Thyroid gland (tissue), 4 donors: ENCODE data around the gene DNAJC3.

Experiments used
- POLR2A ChIP-seq, 2 donors: fragments of 450-650 bp; IDR thresholded peaks; one replicate each; pipeline ENCODE4 v1.6.1; 2017; ENCODE audit warnings: antibody characterized with exemption in 2 of 2, mild to moderate bottlenecking in 2 of 2, moderate library complexity in 1 of 2
- TF ChIP-seq, protein P1 (sequence below), 6 experiments: fragments of 200-600 bp in 3 of 6; fragments of 450-650 bp in 3 of 6; sonication (generic) in 3 of 6; IDR thresholded peaks; one replicate each; pipeline ENCODE4 v1.5.1; 2016 to 2019; ENCODE audit warnings: antibody characterized with exemption in 6 of 6, mild to moderate bottlenecking in 2 of 6, inconsistent platforms in 1 of 6, moderate library complexity in 1 of 6

DNA sequence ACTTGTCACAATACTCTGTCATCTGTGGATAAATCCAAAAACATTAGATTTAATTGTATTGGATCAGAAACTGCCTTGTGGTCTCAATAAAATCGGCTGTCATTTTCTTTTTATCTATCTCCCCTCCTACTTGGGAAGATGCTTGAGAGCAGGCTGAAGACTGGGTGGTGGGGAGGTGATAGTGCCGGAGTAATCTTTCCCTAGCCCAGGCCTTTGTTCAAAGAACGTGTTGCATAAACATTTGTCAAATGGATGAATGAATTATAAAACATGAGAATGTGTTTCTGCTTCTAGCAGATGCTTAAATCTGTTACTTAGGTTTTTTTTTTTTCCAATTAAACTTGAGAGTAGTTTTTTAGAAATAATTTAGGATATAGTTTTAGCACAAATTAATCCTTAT is 49.9 kb downstream of the DNAJC3 start:
- TF ChIP-seq, protein P1, sequence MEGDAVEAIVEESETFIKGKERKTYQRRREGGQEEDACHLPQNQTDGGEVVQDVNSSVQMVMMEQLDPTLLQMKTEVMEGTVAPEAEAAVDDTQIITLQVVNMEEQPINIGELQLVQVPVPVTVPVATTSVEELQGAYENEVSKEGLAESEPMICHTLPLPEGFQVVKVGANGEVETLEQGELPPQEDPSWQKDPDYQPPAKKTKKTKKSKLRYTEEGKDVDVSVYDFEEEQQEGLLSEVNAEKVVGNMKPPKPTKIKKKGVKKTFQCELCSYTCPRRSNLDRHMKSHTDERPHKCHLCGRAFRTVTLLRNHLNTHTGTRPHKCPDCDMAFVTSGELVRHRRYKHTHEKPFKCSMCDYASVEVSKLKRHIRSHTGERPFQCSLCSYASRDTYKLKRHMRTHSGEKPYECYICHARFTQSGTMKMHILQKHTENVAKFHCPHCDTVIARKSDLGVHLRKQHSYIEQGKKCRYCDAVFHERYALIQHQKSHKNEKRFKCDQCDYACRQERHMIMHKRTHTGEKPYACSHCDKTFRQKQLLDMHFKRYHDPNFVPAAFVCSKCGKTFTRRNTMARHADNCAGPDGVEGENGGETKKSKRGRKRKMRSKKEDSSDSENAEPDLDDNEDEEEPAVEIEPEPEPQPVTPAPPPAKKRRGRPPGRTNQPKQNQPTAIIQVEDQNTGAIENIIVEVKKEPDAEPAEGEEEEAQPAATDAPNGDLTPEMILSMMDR (IDR thresholded peaks at IDR 0.05), result no peak
- no peak for TF ChIP-seq POLR2A (IDR thresholded peaks at IDR 0.05)
